Hematopoietic multipotent progenitor cell treated with erythropoietin and hydrocortisone succinate and interleukin-3 and kit ligand, for 8 days (in vitro differentiated cells): ENCODE results near the gene DNAJB8.

ENCODE experiments used
- DNase-seq: peaks from one replicate; pipeline ENCODE4 v3.0.0-alpha.2; 2015

Gene DNAJB8

DNA sequence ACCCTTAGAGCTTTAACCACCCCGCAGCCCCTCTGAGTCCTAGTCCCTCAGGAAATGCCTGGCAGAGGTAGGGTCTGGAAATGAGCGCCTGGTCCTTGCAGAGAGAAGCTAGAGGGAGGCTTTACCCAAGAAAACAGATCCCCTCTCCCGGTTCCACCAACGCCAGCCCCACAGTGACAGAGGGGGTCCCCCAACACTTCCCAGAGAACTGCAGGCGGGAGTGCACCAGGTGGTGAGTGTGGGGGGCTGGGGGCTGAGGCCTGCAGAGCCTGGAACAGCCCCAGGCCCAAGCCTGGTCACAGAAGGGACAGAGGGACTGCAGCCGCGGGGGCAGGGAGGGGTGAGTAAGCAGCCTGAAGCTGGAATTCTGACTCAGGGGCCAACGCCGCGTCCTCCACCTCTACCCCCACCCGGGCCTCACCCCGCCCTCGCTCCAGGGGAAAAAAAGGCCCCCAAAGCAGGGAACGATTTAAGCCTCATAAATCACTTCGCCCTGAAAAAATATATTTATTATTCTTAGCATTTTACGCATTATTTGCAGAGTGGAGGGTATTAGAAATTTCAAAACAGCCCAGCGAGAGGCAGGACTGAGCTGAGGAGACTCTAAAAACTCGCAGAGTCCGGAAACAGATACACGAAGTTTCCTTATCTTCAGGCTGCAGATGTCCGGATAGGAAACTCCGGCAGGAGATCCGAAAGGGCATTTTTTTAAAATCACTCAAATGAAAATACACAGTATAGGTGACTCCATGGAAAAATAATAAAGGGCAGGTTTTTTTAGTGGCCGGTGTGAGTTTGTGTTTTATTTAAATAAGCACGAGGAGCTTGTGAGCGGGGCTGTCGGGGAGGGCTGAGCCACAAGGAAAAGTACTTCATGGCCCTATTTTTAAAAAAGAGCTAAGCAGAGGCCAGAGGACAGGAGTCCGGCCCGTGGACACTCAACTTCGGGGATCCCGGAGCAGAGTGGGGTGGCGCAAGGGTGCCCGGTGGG, 16.3 kb upstream of the DNAJB8 start:
- DNase-seq: peak; percentile 96

DNA sequence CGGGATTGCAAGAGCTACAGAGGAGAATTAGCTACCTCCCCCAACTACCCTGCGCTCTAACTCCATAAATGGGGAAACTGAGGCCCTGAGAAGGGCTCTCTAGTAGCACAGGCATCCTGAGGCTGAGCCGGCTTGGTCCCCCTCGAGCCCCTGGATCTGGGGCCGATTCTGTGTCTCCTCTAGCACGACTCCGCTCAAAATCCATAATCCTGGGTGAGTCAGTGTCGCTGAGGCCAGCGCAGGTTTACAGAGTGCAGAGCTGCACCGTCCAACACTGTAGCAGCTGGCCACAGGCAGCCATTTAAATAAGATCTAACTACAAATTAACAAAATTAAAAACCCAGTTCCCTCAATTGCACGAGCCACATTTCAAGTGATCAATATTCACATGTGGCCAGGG, 15.5 kb upstream of the DNAJB8 start:
- no peak for DNase-seq

DNA sequence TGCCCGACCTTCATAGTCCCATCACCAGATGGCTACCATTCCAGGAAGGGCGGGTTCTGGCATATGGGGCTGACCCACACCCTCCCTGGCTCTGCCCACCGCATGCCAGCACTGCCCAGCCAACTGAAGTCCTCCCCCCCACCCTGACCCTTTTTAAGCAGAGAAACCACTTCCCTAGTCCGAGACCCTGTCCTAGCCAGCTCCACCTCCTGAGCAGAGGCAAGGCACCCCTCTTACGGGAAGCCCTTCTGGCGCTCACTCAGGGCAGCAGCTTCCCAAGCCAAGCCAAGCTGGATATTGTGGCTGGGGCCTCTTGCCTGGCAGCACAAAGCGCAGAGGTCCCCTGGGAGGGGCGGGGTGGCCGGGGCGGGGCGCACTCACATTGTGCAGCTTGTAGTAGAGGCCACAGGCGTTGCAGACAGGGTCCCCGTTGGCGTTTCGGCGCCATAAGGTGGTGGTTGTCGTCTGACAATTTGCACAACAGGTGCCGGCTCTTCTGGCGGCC, 14.8 kb upstream of the DNAJB8 start:
- DNase-seq: no peak

DNA sequence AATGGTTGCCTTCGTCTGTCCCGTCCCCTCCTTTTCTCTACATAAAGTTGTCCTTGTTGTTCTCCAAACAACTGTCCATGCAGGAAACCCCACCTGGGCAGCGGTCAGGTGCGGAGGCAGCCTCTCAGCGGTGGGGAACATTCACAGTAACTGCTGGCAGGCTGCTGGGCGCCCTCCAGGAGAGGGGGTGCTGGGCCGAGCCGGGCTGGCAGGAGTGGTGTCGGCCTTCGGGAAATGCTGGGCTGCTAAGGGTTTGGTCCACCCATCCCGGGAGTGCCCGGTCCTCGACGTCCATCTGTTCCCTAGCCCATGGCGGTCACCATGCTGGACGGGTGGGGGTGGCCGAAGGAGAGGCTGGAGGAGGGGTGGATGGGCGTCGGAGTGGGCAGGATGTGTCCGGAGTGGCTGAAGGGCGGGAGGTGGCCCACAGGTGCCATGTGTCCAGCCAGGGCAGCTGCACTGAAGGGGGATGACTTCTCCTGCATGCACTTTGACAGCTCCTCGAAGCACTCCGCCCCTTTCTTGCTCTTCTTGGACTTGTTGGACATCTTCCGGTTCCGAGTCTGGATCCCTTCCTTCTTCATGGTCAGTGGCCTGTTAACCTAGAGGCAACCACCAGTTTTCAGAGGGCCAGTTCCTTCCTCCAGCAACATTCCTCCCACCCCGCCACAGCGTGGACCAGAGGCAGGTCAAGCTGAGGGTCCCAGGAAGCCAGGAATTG, 14.2 kb upstream of the DNAJB8 start:
- no peak for DNase-seq

DNA sequence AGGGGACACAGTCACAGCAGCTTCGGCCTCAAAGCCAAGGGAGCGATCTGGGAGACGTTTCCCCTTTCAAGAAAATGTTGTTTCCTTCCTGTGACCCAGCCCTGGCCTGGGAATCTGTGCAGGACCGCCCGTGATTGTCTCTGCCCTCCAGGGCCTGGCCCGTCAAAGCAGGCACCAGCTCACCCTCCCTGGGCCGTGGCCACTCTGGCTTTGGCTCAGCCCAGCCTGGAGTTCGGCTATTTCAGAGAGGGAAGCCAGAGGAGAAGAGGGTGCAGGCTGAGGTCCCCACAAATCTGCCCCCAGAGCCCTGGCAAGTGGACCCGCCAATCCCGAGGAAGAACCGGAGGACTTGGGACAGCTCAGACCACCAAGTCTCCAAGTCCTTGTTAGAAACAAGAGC, 13.6 kb upstream of the DNAJB8 start:
- DNase-seq: no peak

DNA sequence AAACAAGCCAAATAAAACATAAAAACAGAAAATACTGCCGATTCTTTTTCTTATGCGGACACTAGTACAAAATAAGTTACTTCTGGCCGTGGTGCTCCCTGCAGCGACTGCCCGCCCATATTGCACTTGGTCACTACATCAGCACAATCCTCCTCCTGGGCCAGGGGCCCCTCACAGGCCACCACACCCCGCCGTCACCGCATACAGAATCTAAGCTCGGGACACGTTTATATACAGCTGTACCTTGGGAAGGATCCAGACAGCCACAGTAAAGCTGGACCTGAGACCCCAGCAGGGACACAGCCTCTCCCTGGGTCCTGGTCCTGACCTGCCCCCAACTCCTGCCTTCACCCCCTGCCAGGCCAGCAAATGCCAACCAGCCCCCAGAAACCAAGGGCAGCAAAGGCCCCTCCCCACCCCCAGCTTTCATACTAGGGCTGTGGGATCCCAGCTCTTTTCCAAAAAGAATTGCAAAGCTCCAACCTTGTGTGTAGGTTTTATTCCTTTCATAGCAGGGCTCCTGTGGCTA, 12.9 kb upstream of the DNAJB8 start:
- no peak for DNase-seq

DNA sequence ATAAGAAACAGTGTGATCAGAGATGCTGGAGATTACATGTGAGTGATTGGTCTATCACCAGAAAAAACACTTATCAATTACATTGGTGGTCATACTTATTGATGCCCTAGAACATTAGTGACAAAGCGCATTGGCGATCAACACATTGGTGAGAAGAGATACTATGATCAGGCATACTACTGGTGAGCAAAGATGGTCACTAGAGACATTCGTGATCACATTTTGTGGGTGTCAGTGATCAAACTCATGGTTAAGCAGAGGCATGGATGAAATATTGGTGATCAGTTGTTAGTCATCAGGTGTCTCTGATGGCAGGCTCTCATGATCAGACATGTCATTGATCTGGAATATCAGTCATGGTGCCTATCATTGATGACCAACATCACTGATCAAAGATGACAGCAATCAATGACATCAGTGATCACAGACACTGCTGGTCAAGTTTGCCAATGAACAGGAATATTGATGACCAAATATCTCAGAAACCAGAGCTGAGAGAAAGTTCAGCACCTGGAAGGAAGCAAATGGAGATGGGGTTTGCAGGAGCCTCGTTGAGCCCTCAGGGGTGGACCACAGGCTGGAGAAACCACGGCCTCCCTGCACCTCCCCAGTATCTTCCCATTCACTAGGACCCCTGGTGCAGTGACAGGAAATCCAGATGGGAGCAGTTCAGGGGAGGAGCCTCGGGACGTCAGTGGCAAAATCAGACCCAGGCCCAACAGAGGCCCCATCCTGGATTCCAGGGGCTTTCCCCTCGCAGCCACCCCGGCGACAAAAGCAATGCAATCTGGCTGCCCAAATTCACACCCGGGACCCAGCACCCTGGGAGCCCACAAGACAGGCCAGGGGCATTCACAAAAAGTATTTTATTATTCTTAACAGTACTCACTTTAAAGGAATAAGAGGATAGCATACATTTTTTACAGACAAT, 12.2 kb upstream of the DNAJB8 start:
- peak; percentile 24 for DNase-seq

DNA sequence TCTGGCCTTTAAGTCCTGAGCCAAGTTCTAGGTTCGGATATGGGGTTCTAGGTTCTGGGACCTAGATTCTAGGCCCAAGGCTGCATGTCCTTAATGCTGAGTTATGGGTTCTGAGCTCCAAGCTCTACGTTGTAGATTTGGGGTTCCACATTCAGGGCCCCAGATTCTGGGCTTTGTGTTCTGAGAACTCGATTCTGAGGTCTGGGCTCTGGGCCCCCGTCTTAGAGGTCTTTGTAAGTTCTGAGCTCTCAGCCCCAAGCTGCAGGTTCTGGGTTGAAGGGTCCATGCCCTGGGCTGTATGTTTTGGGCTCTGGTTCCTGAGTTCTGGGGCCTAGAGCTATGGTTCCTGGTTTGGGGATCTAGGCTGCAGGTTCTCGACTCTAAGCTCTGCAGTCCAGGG, 10.0 kb upstream of the DNAJB8 start:
- DNase-seq: no peak

DNA sequence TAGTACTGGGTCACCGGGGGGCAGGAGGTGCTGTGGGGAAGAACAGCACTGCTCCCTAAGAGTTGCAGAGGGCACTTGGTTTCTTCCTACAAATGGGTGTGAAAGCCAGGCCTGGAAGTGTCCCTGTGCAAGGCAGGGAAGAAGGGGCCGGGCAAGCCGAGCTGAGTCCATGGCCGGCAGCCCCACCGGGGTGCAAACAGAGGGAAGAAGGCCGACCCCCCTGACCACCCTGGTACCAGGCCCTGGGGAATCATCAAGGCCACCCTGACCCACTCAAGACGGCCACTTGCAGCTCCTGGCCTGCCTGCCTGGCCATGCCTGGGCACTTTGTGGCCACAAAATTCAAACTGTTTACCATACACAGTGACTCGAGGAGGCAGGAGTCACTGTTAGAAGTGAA, 8.7 kb upstream of the DNAJB8 start:
- DNase-seq: no peak

DNA sequence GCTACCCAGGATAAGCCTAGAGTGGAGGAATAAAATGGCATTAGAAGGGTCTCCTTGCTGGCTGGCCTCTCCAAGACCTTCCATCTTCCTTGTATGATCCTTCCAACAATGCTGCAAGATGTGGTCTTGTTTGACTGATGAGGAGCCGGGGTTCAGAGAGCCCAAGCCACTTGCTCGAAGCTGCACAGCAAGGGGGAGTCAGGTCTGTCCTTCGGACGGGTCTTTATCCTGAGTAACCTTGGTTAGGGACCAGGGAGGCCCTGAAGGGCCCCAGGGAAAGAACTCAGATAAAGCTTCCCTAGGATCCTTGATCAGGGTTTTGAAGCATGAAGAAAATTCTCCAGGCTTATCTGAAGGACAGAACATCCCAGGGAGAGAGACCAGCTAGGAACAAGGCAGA, 7.0 kb upstream of the DNAJB8 start:
- no peak for DNase-seq

DNA sequence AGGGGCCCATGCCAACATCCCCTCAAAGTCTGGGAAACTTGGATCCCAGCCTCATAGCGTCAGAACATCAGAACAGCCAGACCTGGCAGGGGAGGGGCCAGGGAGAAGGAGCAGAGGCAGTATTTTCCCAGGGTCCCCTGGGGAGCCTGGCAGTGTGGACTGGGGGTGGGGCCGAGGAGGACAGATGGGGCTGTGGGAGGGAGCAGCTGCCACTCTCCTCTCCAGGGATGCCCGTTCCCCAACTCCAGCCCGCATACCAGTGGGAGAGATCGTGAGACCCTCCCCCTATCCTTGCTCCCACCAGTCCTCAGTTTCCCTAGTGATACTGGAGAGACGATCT, 6.5 kb upstream of the DNAJB8 start:
- DNase-seq: no peak

DNA sequence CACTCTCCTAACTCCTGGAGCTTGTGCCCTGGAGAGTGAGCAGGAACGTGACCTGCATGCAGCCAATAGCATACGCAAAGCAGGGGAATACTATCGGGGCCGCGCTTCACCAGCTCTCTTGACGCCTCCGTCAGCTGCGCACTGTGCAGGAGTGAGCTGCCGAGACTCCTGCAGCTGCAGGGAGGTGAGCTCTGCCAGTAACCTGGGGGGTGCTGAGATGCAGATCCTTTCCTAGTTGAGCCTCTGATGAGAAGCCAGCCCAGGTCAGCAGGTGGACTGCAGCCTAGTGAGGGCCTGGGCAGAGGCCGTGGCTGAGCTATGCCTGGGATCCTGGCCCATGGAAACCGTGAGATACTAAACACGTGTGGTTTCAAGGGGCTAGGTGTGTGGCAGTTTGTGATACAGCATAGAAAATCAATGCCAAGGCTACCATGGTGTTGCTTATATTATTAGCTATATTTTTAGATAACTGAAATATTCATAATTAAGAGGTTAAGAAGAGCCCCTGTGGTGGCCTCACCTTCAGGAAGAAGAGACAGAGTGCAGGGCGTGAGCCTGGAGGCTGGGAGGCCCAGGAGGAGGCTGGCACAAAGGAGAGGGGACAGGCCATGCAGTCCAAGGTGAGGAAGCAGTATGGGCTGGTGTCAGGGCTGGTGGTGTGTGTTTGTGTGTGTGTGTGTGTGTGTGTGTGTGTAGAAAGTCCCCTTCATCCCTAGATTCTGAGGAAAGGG, 5.9 kb upstream of the DNAJB8 start:
- no peak for DNase-seq

DNA sequence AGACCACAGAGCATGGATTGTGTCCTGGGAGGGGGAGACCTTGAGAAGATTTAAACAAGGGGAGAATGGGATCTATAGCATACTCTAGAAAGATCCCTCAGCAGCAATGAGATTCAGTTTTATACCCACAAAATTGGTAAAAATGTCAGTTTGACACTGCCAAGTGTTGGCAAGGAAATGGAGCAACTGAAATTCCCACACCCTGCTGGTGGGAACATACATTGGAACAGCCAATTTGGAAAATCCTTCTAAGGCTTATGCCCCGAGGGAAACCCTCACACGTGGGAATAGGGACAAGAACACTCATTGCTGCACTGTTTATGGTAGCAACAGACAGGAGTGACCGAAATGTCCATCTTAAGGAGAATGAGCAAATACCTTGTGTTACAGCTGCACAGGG, 5.0 kb upstream of the DNAJB8 start:
- no peak for DNase-seq

DNA sequence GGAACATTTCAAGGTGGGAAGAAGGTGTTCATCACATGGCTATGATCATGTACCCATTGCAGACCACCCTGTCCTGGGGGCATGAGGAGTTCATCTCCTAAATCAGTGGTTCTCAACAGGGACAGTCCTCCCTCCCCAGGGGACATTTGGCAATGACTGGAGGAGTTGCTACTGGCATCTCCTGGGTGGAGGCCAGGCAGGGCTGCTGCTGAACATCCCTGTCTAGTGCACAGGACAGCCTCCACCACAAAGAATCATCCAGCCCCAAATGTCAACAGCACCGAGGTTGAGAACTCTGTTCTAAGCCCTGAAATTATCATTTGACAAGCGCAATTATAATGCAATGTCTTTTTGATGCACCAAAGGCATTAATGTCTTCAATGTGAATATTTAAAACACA, 4.4 kb upstream of the DNAJB8 start:
- DNase-seq: no peak

DNA sequence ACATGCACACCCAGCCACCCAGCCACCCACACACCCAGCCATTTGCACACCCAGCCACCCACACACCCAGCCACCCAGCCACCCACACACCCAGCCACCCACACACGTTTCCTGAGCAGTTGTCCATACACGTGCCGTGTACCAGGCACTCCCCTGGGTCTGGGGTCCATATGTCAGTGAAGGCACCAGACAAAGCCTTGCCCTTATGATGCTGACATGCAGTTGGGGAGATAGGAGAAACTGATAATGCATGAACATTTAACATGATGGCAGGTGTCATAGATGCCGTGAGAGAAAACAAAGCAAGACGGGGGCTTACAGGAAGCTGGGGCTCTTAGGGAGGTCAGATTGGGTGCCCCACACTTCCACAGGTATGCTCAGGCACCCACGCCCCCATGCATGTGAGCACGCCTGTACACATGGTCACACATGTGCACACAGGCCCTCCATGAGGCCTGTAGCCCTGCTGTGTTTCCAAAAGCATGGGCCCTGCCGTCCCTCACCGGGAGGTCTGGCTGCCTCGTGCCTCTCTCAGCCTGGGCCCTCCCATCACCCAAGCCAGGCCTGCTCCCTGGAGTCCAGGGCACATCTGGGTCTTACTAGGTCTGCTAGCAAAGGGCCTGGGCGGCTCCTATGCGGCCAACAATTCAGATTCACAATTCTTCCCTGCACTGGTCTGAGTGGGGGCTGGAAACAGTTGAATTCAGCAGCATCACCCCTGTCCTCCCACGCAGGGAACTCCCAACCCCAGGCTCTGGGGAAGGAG, 3.6 kb upstream of the DNAJB8 start:
- DNase-seq: no peak

DNA sequence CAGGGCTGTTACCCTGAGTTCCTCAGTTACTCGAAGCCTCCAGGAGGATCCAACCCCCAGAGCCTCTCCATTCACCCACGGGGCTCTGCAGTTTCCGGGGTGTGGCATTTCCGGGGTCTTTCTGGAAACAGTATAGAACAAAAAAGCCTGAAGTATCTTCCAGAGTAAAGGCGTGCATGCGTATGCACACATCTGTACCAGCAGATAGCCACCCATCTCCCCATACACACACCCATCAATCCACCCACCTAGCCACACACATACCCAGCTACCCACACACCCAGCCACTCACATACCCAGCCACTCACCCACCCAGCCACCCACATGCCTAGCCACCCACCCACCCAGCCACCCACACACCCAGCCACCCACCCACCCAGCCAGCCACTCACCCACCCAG, 2.9 kb upstream of the DNAJB8 start:
- DNase-seq: peak; percentile 58

DNA sequence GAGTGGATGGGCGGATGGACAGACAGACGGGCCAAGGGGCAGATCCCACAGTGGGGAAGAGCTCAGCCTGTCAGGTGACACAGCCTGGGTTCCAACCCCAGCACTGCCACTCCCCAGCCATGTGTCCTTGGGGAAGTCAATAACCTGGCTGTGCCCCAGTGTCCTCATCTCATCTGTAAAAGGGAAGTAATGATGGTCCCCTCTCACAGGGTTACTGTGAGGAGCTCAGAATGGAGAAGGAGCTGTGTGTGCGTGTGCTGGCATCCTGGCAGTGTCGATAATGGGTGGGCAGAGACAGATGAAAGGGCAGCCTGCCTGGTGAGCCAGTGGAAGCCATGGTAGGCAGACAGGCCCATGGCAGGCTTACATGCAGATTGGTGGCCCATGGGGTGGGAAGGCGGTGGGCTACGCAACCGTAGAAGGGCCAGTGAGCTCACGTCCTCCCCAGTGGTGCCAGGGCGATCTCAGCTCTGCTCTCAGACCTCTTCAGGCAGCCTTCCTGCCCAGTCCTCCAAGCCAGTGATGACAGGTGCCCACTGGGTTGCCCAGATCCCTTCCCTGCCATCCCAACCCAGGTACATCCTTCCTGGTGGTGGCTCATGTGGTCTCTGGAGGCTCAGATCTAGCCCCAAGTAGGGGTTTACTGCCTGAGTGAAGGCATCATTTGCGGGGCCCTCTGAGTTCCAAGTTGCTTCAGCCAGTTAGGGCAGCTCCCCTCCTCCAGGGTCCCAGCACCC, 2.3 kb upstream of the DNAJB8 start:
- no peak for DNase-seq

DNA sequence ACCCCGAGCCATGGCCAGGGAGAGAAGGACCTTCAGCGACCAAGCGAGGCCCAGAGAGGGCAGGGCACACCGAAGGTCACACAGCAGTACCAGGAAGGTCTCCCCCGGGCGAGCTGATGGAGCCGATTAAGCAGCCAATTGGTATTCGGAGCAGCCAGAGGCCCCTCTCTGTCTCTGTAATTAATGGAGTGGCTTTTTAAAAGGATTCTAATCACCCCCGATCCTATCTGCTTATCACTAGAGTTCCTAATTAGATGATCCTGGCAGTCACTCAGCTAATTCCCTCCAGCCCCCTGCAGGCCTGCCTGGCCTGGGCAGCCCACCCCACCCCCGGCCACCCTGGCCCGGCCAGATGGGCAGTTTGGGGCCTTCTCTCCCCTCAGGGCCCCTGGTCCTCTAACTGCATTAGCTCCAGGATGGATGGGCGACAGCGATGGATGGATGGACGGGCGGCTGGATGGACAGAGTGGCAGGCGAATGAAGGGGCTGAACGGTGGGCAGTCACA, 1.6 kb upstream of the DNAJB8 start:
- DNase-seq: no peak

DNA sequence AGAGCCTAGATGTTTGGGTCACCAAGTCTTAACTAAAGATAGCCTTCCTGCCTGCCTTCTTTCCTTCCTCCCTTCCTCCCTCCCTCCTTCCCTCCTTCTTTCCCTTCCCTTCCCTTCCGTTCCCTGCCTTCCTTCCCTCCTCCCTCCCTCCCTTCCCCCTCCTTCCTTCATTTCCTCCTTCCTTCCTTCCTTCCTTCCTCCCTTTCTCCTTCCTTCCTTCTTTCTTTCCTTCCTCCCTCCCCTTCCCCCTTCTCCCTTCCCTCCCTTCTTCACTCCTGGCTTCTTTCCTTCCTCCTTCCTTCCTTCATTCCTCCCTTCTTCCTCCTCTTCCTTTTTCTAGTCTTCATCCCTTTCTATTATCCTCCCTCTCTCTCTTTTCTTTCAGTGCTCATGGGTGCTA, 2.0 kb downstream of the DNAJB8 start:
- DNase-seq: no peak

DNA sequence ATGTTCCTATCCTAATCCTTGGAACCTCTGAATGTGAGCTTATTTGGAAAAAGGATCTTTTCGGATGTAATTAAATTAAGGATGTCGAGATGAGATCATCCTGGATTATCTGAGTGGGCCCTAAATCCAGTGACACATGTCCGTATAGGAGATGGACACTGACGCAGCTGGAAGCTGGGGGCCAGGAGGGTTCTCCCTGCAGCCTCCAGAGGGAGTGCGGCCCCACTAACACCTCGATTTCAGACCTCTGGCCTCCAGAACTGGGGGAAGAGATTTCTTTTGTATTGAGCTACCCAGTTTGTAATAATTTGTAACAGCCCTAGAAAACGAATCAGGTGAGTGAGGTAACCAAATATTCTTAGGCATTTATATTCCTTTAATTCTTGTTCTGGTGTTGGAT, 2.5 kb downstream of the DNAJB8 start:
- no peak for DNase-seq
